Limb (tissue), 2 donors: Measurements from ENCODE around the gene RABGEF1.
A peak's percentile ranks its signal among the peaks of the same experiment; 100 is the strongest.
"Not testable (repeated sequence)": the region's sequence is repeated elsewhere in the genome, so short reads cannot be mapped to it uniquely, and the experiment has no call there.

ENCODE experiments used
- DNase-seq, 2 donors: peaks; one replicate each; pipeline ENCODE4 v3.0.0-alpha.2; 2016; ENCODE audit errors: extremely low spot score in 2 of 2

The RABGEF1 gene

DNA sequence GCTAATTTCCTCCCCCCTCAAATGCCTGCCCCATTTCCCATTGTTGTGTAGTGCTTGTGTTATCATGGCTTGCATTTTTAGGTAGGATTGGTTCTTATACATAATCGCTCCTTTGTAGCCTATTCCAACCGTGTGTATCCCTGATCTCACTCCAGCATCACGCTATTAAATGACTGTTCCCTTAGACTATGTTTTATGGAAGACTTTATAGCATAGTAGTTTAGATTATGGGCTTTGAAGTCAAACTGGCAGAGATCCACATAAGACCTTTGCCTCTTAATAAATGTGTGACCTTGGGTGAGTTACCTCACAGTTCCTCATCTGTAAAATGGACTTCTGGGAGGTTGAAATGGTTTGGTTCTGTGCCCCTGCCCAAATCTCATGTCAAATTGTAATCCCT is 5.4 kb upstream of the RABGEF1 start:
- no peak for DNase-seq

DNA sequence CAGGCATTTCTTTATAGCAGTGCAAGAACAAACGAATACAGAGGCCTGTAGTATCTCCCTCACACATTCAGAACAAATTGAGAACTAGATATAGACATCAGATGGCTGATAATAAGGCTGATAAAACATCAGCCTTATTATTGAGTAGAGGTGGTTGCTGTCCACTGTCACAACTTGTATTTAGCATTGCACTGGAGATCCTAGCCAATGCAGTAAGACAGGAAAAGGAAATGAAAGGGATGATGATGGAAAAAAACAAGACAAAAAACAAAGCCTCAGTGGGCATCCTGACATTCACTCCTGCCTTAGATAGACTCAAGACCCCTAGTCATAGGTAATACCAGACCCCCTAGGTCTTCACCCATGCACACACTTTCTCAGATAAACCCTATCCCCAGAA is 4.7 kb upstream of the RABGEF1 start:
- no peak for DNase-seq

DNA sequence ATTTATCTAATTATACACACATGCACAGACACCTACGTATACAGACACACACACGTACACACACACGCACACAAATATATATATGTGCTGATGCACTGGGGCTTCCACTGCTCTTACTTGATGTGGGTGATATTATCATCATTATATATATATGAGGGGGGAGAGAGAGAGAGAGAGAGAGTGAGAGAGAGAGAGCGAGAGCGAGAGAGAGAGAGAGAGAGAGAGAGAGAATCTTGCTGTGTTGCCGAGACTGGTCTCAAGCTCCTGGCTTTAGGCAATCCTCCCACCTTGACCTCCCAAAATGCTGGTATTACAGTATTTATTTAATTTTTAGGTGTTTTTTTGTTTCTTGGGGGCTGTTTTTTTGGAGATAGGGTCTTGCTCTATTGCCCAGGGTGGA is 3.6 kb upstream of the RABGEF1 start:
- no peak for DNase-seq

DNA sequence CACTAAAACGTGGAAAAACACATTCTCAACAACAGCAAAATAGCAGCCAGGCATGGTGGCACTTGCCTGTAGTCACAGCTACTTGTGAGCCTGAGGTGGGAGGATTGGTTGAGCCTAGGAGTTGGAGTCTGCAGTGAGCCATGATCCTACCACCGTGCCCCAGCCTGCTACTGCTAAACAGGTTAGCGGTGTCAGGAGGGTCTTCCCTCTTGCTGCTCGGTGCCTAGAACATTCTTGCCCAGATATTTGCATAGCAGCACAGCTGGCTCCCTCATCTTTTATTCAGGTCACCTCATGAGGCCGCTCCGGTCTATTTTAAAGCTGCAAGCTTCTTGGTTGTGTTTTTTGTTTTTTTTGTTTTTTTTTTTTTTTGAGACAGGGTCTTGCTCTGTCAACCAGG is 2.9 kb upstream of the RABGEF1 start:
- DNase-seq = no peak

DNA sequence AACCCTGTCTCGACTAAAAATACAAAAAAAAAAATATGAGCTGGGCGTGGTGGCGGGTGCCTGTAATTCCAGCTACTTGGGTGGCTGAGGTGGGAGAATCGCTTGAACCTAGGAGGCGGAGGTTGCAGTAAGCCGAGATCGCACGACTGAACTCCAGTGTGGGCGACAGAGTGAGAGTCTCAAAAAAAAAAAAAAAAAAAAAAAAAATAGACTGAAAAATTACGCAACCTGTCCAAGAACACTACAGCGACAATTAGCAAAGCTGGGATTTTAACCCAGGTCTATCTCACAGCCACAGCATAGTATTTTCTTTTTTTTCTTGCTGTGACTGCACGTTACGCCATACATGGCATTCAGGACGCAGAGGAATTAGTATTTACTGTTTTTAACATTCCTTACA is 1.1 kb upstream of the RABGEF1 start:
- no peak for DNase-seq

DNA sequence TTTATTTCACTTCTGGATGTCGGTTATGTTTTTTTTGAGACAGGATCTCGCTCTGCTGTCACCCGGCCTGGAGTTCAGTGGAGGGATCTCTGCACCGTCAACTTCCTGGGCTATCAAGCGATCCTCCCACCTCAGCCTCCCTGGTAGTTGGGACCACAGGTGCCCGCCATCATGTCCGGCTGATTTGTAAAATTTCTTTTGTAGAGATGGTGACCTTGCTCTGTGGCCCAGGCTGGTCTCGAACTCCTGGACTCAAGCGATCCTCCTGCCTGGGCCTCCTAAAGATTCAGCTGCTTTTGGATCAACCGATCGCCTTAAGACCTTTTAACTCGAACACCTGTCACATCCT is 606 bp upstream of the RABGEF1 start:
- DNase-seq = no peak

DNA sequence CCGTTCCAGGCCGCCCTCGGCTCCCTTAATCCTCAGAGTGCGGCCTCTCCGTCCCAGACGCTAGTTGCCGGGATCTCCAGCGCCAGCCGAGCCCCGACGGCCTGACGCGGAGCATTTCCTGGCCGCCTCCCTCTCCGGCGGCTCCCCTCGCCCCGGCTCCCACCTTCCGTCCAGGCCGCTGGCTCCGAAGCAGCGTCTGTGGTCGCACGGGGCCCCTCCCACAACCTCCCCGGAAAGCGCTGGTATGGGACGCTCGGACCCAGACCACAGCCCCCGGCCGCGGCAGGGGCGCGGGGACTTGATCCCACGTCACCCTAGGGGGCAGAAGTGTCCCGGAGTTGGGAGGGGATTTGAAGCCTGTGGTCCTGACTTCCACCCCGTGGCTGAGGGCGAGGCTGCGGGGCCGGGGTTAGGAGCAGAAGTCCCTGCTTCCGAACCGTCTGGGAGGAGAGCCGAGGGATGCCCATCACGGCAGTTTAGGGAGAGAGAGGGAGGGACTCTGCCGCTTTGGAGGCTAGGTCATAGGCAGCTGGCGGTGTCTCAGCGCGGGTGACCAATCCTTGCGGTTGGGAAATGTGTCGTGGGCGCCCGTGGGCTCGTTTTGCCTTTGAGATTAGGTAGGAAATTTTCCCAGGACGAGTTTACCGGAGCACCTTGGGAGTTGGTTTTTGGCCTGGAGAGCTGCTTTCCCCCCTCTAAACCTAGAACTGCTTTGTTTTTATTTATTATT is 612 bp downstream of the RABGEF1 start:
- peak; percentile 2 to 34 for DNase-seq

DNA sequence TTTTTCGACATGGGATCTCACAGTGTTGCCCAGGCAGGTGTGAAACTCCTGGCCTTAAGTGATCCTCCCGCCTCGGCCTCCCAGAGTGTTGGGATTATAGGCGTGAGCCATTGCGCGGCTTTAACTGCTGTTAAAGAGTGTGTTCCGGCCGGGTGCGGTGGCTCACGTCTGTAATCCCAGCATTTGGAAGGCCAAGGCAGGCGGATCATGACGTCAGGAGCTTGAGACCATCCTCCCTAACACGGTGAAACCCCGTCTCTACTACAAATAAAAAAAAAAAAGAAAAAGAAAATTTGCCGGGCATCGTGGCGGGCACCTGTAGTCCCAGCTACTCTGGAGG is 1.1 kb downstream of the RABGEF1 start:
- peak in 1 of 2 donors; percentile 36 for DNase-seq

DNA sequence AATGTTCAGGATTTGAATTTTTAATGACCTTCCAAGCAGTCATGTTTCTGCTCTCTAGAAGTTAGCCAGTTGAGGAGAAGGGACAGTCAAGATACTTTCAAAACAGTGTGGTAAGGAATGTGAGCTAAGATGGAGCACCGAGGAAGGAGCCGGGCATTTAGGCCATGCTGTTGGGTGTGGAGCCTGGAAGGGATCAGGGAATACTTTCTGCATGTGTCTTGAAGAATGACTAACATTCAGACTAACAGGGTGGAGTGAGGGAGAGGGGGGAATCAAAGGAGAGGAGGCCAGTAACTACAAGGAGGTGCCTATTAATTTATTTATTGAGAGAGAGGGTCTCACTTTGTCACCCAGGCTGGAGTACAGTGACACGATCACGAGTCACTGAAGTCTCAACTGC is 1.8 kb downstream of the RABGEF1 start:
- not testable (repeated sequence) for DNase-seq

DNA sequence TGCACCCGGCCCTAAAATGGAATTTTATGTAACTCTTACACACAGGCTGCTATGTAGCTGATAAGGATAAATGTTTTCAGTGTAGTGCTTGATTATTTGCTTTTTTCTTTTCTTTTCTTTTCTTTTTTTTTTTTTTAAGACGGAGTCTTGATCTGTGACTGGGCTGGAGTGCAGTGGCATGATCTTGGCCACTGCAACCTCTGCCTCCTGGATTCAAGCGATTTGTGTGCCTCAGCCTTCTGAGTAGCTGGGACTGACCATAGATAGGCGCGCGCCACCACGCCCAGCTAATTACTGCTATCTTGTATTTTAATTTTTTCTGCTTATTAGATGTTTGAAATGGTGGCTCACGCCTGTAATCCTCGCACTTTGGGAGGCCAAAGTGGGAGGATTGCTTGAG is 3.4 kb downstream of the RABGEF1 start:
- no peak for DNase-seq

DNA sequence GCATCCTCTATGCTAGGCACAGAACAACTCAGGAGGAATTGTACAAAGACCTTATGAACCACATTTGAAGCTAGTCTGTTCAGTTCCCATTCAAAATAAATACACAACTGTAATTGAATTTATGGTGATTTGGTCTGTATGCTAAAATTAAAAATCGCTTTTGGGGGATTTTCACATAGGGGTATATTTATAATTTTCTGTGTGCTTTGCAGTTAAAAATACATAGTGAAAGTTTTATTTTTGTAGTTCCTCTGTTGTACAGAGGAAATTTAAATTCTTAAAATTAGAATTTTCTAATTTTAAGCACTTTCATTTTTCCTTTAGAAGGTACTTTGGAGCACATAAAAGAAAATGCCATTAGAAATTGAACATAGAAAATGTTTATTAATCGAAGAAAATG is 6.9 kb downstream of the RABGEF1 start:
- DNase-seq = no peak

DNA sequence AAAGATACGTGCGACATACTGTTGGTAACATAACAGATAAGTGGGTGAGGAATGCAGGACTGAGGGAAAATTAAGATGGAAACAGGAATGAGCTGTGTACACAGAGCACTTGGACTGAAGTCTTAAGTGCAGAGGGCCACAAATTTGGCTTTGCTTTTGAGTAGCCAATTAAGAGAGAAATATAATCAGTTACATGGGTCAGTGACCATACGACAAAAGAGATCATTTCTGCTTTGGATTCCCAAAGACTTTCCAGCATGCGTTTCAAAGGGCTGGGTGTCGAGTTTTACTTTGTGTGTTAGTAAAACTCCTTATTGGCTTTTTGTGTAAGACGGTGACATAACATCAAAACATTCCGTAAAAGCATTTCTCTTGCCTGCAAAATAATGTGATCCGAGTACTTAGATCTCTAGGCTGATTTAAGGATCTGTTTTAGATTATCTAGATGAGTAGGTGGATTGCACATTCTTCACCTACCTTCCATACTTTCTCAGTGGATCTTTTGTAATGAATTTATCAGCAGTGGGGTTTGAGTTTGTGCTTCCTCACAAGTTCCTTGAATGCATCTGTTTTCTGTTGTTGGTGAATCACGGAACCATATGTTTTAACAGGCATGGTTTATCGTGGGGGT is 7.5 kb downstream of the RABGEF1 start:
- DNase-seq = no peak

DNA sequence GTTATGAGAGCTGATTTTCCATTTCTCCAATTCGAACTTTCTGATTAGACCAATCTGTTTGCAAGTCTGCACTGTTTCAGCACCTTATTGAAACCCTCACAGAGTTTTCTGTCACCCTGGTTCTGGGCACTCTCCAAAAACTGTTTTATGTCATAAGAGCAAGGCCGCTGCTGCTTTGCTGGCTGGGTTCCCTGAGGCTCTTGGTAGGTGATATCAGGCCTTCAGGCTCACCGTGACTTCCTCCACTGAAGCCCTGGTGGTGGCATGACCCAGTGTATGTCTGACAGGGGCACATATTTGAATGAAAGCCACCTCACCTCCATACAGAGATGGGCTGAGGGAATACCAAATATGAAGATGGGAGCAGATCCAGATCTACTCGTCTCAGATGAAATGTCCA is 8.3 kb downstream of the RABGEF1 start:
- no peak for DNase-seq

DNA sequence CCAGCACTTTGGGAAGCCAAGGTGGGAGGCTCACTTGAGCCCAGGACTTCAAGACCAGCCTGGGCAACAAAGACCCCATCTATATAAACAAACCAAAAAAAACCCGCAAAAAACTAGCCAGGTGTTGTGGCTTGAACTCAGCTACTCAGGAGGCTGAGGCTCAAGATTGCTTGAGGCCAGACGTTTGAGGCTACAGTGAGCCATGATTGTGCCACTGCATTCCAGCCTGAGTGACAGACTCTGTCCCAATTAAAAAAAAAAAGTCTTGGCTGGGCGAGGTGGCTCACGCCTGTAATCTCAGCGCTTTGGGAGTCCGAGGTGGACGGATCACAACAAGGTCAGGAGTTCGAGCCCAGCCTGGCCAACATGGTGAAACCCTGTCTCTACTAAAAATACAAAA is 11.4 kb downstream of the RABGEF1 start:
- no peak for DNase-seq

DNA sequence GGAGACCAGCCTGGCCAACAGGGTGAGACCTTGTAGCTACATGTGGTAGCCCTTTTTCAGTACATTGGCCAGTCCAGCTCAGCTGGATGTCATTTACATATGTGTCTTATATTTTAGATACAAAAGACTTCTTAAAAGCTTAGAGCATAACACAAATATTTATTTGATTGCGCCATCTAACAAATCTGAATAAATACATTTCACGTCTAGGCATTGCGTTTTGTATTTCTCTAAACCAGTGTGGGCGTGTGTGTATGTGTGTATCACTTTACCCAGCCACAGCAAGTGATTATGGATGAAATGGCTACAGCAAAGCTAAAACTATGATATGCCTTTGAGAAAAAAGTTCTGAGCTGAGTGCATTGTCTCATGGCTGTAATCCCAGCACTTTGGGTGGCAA is 14.0 kb downstream of the RABGEF1 start:
- no peak for DNase-seq

DNA sequence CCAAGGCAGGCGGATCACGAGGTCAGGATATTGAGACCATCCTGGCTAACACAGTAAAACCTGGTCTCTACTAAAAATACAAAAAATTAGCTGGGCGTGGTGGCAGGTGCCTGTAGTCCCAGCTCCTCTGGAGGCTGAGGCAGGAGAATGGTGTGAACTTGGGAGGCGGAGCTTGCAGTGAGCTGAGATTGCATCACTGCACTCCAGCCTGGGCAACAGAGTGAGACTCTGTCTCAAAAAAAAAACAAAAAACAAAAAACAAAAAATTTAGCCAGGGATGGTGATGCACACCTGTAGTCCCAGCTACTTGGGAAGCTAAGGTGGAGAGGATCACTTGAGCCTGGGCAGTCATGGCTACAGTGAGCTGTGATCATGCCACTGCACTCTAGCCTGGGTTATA is 14.5 kb downstream of the RABGEF1 start:
- DNase-seq = not testable (repeated sequence)

DNA sequence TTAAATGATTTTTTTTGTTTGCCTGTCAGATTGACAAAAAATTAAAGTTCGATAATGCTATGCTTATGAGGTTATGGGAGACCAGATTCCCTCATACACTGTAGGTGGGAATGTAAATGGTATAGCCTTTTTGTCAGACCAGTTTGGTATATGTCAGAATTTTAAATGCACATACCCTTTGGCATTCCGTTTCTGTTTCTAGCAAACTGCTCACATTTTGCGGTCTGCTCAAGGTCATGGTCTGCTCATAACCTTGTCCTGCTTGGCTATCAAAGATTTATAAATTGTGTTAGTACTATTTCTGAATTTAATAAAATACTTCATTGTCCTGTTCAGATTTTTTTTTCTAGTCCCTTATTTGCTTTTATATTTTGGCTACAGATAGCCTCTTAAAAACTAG is 15.7 kb downstream of the RABGEF1 start:
- not testable (repeated sequence) for DNase-seq

DNA sequence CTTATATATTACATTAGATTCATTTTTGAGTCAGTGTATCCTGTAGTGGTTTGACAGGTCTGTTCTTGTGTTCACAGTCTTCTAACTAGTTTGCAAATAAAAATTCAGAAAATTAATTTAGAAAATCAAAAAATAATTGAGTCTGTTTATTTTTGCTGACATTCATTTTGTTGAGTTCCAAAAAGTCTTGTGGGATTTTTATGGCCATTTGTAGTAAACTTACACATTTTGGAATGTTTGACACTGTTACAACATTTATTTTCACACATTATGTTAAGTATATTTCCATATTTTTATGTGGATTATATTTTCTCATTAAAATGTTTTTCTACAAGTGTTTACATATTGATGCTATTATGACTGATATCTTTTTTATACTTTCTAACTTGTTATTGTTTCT is 16.4 kb downstream of the RABGEF1 start:
- no peak for DNase-seq

DNA sequence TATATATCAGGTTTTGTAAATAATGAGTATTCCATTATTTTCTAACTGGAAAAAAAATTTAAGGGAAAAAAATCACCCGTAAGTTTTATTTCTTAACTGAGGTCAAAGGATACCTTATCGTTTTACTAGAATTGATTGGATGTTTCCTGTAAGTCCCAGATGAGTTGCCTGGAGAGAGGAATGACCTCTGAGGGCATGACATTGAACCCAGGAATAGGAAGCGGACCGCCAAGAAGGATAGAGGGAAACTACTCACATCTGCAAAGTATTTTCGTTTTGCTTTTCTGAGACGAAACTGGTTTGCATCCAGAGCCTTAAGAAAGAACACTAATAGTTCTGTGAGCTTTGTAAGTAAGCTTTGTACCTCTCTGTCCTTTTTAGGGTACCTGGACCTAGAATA is 17.4 kb downstream of the RABGEF1 start:
- DNase-seq = no peak

DNA sequence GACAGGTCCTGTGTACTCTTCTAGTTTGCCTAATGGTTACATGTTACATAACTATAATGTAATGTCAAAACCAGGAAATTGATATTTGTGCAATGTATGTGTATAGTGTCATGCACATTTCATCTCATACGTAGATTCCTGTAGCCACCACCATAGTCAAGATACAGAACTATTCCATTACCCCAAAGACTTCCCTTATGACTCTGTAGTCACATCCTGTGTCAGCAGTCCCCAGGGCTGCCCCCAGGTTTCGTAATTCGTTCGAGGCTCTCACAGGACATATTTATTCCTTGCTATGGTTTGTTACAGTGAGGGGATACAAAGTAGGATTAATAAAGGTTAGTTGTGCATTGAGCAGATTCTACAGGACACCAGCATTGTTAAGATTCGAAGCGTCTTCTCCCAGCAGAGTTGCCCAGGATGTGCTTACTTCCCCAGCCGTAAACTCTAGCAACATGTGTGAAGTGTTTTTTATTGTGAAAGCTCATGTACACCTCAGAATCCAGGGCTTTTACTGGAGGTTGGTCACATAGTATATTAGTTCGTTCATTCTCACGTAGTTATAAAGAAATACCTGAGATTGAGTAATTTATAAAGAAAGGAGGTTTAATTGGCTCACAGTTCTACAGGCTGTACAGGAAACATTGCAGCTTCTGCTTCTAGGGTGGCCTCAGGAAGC is 18.6 kb downstream of the RABGEF1 start:
- DNase-seq = no peak

DNA sequence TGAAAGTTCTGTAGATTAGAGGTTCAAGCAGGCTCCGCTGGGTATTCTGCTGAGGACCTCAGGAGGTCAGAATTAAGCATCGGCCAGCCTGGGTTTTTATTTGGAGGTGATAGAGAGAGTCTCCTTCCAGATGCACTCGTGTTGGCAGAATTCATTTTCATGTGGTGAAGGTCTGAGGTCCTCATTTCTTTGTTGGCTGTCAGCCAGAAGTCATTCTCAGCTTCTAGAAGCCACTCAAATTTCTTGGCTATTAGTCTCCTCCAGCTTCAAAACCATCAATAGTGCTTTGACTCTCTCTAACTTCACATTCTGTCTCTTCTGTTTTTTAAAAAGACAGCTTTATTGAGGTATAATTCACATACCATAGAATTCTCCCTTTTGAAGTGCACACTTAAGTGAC is 22.6 kb downstream of the RABGEF1 start:
- DNase-seq = not testable (repeated sequence)

DNA sequence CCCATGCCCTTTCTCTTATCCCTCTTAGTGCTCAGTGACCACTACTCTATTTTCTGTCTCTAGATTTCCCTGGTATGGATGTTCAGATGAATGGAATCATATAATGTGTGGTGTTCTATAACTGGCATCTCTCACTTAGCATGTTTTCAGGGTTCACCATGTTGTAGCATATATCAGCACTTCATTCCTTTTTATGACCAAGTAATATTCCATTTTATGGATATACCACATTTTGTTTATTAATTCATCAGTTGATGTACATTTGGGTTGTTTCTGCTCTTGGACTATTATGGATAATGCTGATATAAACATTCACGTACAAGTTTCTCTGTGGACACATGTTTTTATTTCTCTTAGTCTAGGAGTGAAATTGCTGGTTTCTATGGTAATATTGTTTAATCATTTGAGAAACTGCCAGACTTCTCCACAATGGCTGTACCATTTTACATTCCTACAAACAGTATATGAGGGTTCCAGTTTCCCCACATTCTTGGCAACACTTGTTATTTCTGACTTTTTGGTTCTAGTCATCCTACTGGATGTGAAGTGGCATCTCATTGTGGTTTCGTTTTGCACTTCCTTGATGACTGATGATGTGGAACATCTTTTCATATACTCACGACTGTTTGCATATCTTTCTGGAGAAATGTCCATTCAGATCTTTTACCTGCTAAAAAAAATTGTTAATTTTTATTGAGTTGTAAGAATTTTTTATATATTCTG is 23.3 kb downstream of the RABGEF1 start:
- DNase-seq = not testable (repeated sequence)
